Hepatic stellate cell (primary cell): ENCODE results near the gene KCNK15.

Experiments
- DNase-seq: peaks from one replicate; pipeline ENCODE4 v3.0.0; 2011; ENCODE audit warnings: low spot score

Gene KCNK15

DNA sequence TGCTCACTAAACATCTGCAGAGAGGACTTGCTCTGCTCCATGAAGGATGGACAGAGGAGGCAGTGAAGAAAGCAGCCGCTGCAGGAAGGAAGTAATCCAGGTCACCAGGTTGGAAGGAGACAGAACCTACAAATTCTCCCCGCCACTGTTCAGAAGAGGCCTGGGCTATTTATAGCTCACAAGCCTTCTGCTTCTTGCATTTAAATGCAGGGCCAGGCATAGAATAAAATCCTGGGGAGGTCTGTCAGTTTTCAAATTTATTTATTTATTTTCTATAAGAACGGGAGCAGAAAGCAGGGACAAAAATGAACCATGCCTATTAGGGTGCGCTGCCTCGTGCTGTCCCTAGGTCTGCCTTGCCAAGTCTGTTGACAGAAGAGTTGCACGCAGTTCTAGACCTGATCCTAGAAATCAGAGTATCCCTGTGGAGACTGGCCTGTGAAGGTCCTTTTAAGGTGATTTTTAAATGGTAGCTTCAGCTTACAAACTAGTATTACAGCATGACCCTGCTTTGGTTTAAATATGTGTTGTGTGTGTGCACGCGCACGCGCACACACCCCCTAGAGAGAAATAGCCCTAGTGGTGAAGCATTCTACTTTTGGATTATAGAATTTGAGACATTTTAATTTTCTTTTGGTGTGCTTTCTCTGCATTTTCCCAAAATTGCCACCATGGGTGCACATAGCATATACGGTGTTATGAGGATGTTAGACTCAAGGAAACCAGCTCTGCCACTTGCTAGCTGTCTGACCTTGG lies 45.2 kb downstream of the KCNK15 start:
- no peak for DNase-seq

DNA sequence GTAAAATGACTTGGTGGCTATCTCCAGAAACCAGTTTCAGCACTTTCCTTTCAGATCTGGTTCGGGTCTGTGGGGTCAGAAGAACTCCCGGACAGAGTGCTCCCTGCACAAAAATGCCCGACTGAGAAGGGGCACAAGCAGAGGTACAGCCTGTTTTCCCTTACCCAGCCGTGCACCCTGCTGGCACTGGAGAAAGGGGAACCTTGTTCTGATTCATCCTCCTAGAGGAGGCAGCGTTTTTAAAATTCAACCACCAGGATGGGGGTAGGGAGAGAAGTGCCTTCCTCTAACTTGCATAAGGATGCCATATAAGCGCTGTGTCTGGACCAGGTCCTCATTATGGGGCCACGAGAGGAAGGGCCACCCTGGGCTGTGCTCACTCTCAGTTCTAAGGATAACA lies 47.1 kb downstream of the KCNK15 start:
- no peak for DNase-seq

DNA sequence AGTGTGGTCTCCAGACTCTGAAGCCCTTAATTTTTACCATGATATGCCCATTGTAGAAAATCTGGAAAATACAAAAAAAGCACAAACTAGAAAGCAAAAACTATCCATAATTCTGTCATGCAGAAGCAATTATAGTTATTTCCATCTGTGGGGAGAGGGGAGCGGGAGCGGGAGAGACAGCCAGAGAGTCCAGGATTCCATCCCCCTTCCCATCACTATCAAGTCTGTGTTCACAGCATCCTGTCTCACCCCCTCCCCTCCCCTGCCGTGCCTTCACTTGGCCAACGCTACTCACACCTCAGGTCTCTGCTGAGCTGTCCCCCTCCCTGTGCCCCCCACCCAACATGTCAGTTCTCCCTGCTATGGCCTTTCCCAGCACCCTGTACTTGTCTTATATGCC lies 50.2 kb downstream of the KCNK15 start:
- DNase-seq: no peak

DNA sequence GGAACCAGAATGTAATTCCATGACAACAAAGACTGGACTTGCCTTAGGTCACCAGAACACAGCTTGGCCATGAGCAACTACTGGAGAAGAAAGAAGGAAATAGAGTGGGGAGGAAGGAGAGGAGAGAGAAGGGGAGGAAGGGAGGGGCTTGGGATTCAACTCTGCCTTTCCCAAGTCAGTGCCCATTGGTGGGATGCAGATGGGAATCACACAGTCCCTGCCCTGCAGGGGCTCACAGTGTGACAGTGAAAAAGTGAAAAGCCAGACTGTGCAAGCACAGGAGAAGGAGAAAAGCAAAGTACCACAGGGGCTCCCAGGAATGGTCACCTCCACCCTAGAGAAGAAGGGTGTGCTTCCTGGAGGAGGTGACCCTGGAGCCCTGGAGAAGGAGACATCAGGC lies 50.6 kb downstream of the KCNK15 start:
- DNase-seq: no peak

DNA sequence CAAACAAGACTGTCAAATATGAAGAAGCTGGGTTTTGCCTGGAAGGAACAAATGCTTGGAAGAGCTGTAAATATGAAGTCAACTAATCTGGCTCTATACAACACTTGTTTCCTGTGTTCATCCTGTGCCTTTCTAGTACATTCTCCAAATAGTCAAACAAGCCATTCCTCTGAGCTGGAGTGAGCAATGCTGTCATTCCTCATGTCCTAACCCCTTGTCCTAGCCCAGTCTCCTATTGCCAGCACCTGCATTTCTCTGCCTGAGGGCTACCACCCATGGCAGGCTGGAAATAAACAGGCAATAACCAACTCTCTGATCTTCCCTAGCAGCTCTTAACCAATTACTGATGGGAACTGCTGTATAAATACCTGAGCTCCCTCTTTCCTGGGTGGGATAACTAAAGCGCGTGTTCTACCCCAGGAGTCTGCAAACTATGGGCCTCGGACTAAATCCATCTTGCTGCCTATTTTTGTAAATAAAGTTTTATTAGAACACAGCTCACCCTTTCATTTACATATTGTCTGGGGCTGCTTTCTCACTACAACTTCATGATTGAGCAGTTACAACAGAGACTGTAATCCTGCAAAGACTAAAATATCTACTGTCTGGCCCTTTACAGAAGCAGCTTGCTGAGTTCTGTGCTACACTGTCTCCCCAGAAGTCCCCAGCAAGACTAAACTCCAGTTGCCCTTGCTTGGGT lies 51.2 kb downstream of the KCNK15 start:
- DNase-seq: no peak

DNA sequence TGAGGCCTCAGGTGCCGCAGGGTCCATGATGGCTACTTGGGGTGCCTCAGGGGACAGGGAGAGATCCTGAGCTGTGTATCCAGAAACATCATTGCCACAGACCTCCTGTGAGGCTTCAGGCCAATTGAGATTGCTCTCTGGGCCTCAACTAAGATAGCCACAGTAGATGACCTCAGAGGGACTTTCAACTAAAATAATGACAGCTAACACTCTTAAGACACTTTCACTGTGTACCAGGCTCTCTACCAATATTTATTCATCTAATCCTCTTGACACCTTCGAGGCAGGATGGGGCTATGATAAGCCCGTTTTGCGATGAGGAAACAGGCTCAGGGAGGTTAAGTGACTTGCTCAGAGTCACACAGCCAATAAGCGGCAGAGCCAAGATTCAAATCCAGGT lies 54.0 kb downstream of the KCNK15 start:
- no peak for DNase-seq

DNA sequence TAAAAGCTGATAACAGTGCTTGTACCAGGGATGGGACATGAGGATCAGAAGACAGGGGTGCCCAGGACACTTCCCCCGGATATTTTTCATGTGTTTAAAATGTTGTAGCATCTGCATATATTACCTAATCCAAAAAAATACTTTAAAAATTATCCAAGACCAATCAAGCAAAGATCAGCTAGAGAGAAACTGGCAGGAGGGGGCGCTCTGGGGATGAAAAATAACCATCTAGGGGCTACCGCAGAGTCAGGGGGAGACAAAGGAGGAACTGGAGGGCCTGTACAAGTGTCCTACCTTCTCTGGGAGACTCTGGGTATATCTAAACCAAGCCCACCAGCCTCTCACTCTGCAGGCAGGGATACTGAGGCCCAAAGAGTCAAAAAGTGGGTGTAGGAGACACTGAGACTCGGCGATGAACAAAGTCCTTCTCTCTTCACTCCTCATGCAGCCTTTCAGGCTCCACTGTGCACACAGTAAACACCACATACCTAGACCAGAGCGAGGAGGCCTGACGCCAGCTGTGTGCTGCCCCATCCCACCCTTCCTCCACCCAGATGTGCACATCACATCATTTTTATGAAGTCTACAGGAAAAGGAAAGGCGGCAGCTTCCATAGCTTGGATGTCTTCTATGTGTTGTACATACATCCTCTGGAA lies 54.9 kb downstream of the KCNK15 start:
- DNase-seq: no peak
